SK-N-SH (cell line): Measurements from ENCODE around the gene GMPPB. TPM values are rescaled to one million over a fixed set of nuclear protein-coding genes. Genes with fewer than 3 reads are reported as not detected.

Experiments used
- CTCF ChIA-PET: fragments of 300-600, 350-600 bp; formaldehyde crosslinking; extraction: SDS; loops from one replicate; lab custom pipeline; 2021; lab: Yijun Ruan, JAX
- POLR2A ChIA-PET: fragments of 350-600 bp; sonication (Branson Sonifier 250); formaldehyde crosslinking; extraction: SDS; loops from one replicate; lab custom pipeline; 2020; ENCODE audit warnings: antibody characterized with exemption, inconsistent platforms; lab: Yijun Ruan, JAX
- DNase-seq: peaks from one replicate; pipeline ENCODE4 v3.0.0; 2012
- H2AFZ ChIP-seq: fragments of 200-600 bp; sonication (generic); 2 replicates; pipeline ENCODE4 v1.8.1; 2016; ENCODE audit warnings: antibody characterized with exemption, mild to moderate bottlenecking, low read depth
- H3F3A ChIP-seq: fragments of 200-600 bp; sonication (generic); replicated peaks from 2 replicates; pipeline ENCODE3; 2016; ENCODE audit warnings: antibody characterized with exemption, mild to moderate bottlenecking; ENCODE audit not compliant: insufficient read depth
- H3K27ac ChIP-seq, 2 experiments: fragments of 200-500 bp in 1 of 2; fragments of 200-600 bp in 1 of 2; sonication (Bioruptor generic) in 1 of 2; sonication (generic), shearing (Covaris generic) in 1 of 2; 2 replicates each; pipeline versions ENCODE4 v1.5.1 to v1.6.1; 2014 to 2016; ENCODE audit warnings: low read depth in 2 of 2, inconsistent platforms in 1 of 2, low read length in 1 of 2, mild to moderate bottlenecking in 1 of 2, mixed read lengths in 1 of 2
- H3K27me3 ChIP-seq: fragments of 200-600 bp; sonication (generic), shearing (Covaris generic); 2 replicates; pipeline ENCODE4 v1.6.1; 2016; ENCODE audit warnings: mixed run types; ENCODE audit not compliant: insufficient read depth
- H3K36me3 ChIP-seq, 2 experiments: fragments of 200-500 bp in 1 of 2; fragments of 200-600 bp in 1 of 2; sonication (Bioruptor generic) in 1 of 2; sonication (generic) in 1 of 2; replicated peaks in 1 of 2; 2 replicates each; pipeline versions ENCODE3 to v1.5.1; 2014 to 2016; ENCODE audit warnings: low read length in 1 of 2, mild to moderate bottlenecking in 1 of 2; ENCODE audit not compliant: insufficient read depth in 2 of 2, control insufficient read depth in 1 of 2
- H3K4me1 ChIP-seq, 2 experiments: fragments of 200-500 bp in 1 of 2; fragments of 200-600 bp in 1 of 2; sonication (Bioruptor generic) in 1 of 2; sonication (generic), shearing (Covaris generic) in 1 of 2; 2 replicates each; pipeline versions ENCODE4 v1.5.1 to v1.6.1; 2014 to 2016; ENCODE audit warnings: low read depth in 1 of 2, low read length in 1 of 2, mixed run types in 1 of 2; ENCODE audit not compliant: insufficient read depth in 2 of 2, control insufficient read depth in 1 of 2
- H3K4me2 ChIP-seq: fragments of 200-600 bp; sonication (generic), shearing (Covaris generic); 2 replicates; pipeline ENCODE4 v1.6.1; 2017; ENCODE audit warnings: mixed run types
- H3K4me3 ChIP-seq, 2 experiments: fragments of 200-500 bp in 1 of 2; fragments of 200-600 bp in 1 of 2; sonication (Bioruptor generic) in 1 of 2; sonication (generic), shearing (Covaris generic) in 1 of 2; 2 replicates each; pipeline versions ENCODE4 v1.5.1 to v1.8.1; 2014 to 2016; ENCODE audit warnings: low read depth in 2 of 2, inconsistent platforms in 1 of 2, low read length in 1 of 2, mild to moderate bottlenecking in 1 of 2, mixed read lengths in 1 of 2, moderate library complexity in 1 of 2
- H3K79me2 ChIP-seq: fragments of 200-600 bp; sonication (generic); 2 replicates; pipeline ENCODE4 v1.8.1; 2017; ENCODE audit warnings: mild to moderate bottlenecking; ENCODE audit not compliant: insufficient read depth
- H3K9ac ChIP-seq: fragments of 200-600 bp; sonication (generic); 2 replicates; pipeline ENCODE4 v1.6.1; 2017; ENCODE audit warnings: mixed run types
- H3K9me2 ChIP-seq: fragments of 200-600 bp; sonication (generic); 2 replicates; pipeline ENCODE4 v1.6.1; 2017; ENCODE audit warnings: mixed run types
- H3K9me3 ChIP-seq: fragments of 200-600 bp; sonication (generic); 2 replicates; pipeline ENCODE4 v1.6.1; 2017; ENCODE audit warnings: mixed run types, mild to moderate bottlenecking, moderate library complexity
- H4K20me1 ChIP-seq: fragments of 200-600 bp; sonication (generic); 2 replicates; pipeline ENCODE4 v1.6.1; 2017; ENCODE audit warnings: mild to moderate bottlenecking, mixed run types; ENCODE audit not compliant: insufficient read depth
- ELF1 ChIP-seq: IDR thresholded peaks from 2 replicates; pipeline ENCODE4 v1.4.0; 2012
- FOXJ3 ChIP-seq: sonication (generic); formaldehyde crosslinking; IDR thresholded peaks from 2 replicates; pipeline ENCODE4 v1.5.1; 2020; ENCODE audit warnings: mild to moderate bottlenecking, missing genetic modification reagents
- GABPA ChIP-seq: IDR thresholded peaks from 2 replicates; pipeline ENCODE4 v1.4.0; 2012; ENCODE audit warnings: low read depth, mild to moderate bottlenecking
- JUND ChIP-seq: IDR thresholded peaks from 2 replicates; pipeline ENCODE4 v1.4.0; 2012
- MXI1 ChIP-seq: IDR thresholded peaks from 2 replicates; pipeline ENCODE4 v1.6.1; 2012; ENCODE audit warnings: mild to moderate bottlenecking, low read depth, low read length, improper control_type of control experiment
- NFIC ChIP-seq: IDR thresholded peaks from 2 replicates; pipeline ENCODE4 v1.4.0; 2012; ENCODE audit warnings: borderline replicate concordance
- NRF1 ChIP-seq: IDR thresholded peaks from 2 replicates; pipeline ENCODE4 v1.6.1; 2012; ENCODE audit warnings: low read depth, mild to moderate bottlenecking, low read length
- PBX3 ChIP-seq: IDR thresholded peaks from 2 replicates; pipeline ENCODE4; 2012
- POLR2AphosphoS5 ChIP-seq: IDR thresholded peaks from 2 replicates; pipeline ENCODE4 v1.6.1; 2012; ENCODE audit warnings: low read depth, low read length
- RCOR1 ChIP-seq: fragments of 150-350 bp; IDR thresholded peaks from 2 replicates; pipeline ENCODE4 v1.6.1; 2017; ENCODE audit warnings: antibody characterized with exemption, low read length
- REST ChIP-seq: IDR thresholded peaks from 2 replicates; pipeline ENCODE4 v1.6.1; 2012; ENCODE audit warnings: mild to moderate bottlenecking, low read depth, low read length, moderate library complexity
- RXRA ChIP-seq: IDR thresholded peaks from 2 replicates; pipeline ENCODE4 v1.4.0; 2012; ENCODE audit warnings: low read depth, mild to moderate bottlenecking, borderline replicate concordance
- SIN3A ChIP-seq: IDR thresholded peaks from 2 replicates; pipeline ENCODE4 v1.6.1; 2012; ENCODE audit warnings: low read depth, mild to moderate bottlenecking, low read length, moderate library complexity, borderline replicate concordance
- SMC3 ChIP-seq: IDR thresholded peaks from 2 replicates; pipeline ENCODE4 v1.6.1; 2012; ENCODE audit warnings: low read depth, low read length, improper control_type of control experiment
- TAF1 ChIP-seq: IDR thresholded peaks from 2 replicates; pipeline ENCODE4 v1.6.1; 2012; ENCODE audit warnings: low read depth, mild to moderate bottlenecking, low read length, moderate library complexity, borderline replicate concordance
- USF2 ChIP-seq: fragments of 150-350 bp; IDR thresholded peaks from 2 replicates; pipeline ENCODE4 v1.6.1; 2017; ENCODE audit warnings: antibody characterized with exemption, low read length, low read depth, borderline replicate concordance
- YY1 ChIP-seq: IDR thresholded peaks from 2 replicates; pipeline ENCODE4 v1.4.0; 2012; ENCODE audit warnings: low read depth, mild to moderate bottlenecking
- WGBS: methylation state at CpG from one replicate; pipeline ENCODE4 v1.1.6; 2017; ENCODE audit warnings: low lambda C conversion rate; 5-methylcytosine and 5-hydroxymethylcytosine counted together
- polyA plus RNA-seq, 3 experiments: library from polyadenylated mRNA; depleted of rRNA; stranded (reverse); fragments of >200 nt; gene quantifications; 2 replicates each; pipeline ENCODE4 v1.2.3, GENCODE V29; 2012

The GMPPB gene
- polyA plus RNA-seq, 1 of the 3 experiments (the other 2 are of a cell fraction): 25.1 TPM

GRCh38 chr3:49674497-49674983 is 49.2 kb downstream of the GMPPB start:
- peak; percentile 43 for DNase-seq
- peak overlapping the region; percentile 83 to 90 for H3K4me3 ChIP-seq
- H3K4me1 ChIP-seq: peaks cover 7 to 19% of the 10 kb centered on the region in 2 experiments; a peak in 1 of 4 replicates
- H3K9ac ChIP-seq: peak overlapping the region; percentile 86
- WGBS: 12% methylated on average over 14 of the region's 34 CpGs
- peaks cover 19 to 41% of the 10 kb centered on the region in 2 experiments for H3K36me3 ChIP-seq
- H4K20me1 ChIP-seq: no peaks in the 10 kb centered on the region
- peak overlapping the region; percentile 83 to 90 for H3K27ac ChIP-seq
- TF ChIP-seq NRF1 (0 out of 2 replicates have a peak, but pooled peaks have one; percentile 1), YY1 (no peak), RCOR1 (no peak), JUND (no peak), REST (no peak), MXI1 (peak; percentile 1; the same call in 1 of the 2 replicates), PBX3 (no peak), ELF1 (no peak), RXRA (no peak), FOXJ3 (CRISPR knock-in tag) (0 out of 2 replicates have a peak, but pooled peaks have one; percentile 9)
- H2AFZ ChIP-seq: peak overlapping the region; percentile 81
- no peaks in the 10 kb centered on the region for H3K9me2 ChIP-seq
- H3K79me2 ChIP-seq: peaks cover 24% of the 10 kb centered on the region
- peaks cover 5% of the 10 kb centered on the region for H3F3A ChIP-seq
- no peaks in the 10 kb centered on the region for H3K9me3 ChIP-seq
- H3K4me2 ChIP-seq: peak overlapping the region; percentile 96
- CTCF ChIA-PET: interaction anchor here (6.6 kb wide), 1 partner anchor 135 kb away, joined by 53 read pairs; no protein-coding TSS in a partner anchor
- POLR2A ChIA-PET: interaction anchor here (2.0 kb wide), 1 partner anchor 135 kb away, joined by 17 read pairs; no protein-coding TSS in a partner anchor
- H3K27me3 ChIP-seq: no peaks in the 10 kb centered on the region

GRCh38 chr3:49673715-49674496 is 49.8 kb downstream of the GMPPB start, which contains the start of gene APEH:
Gene APEH, plus strand, starts transcription at chr3:49674351. Its CDS starts 51 bp downstream, at chr3:49674402.
- ChIA-PET CTCF (interaction anchor here (0.7 to 6.6 kb wide), 4 partner anchors 119 to 147 kb away, joined by 3 to 299 read pairs (median 28); partner anchors contain the start of gene BSN), POLR2A (interaction anchor here (1.0 to 2.0 kb wide), 3 partner anchors 120 to 204 kb away, joined by 3 to 17 read pairs (median 5); partner anchors contain the start of gene DAG1)
- under 1% methylated on average over 41 of the region's 71 CpGs for WGBS

More at GRCh38 chr3:49673715-49674496, 49.8 kb downstream of the GMPPB start, which contains the start of gene APEH:
- Histone ChIP-seq H2AFZ (peak within 1 kb of the TSS; percentile 81), H3K79me2 (peaks cover 24% of the 10 kb centered on the region), H3K4me1 (peaks cover 7 to 19% of the 10 kb centered on the region in 2 experiments; a peak in 1 of 4 replicates), H3K9me2 (no peaks in the 10 kb centered on the region), H3K27ac (peak within 1 kb of the TSS; percentile 83 to 90), H3K27me3 (no peaks in the 10 kb centered on the region), H3K4me3 (peak within 1 kb of the TSS; percentile 83 to 90), H3K9ac (peak within 1 kb of the TSS; percentile 86), H3K4me2 (peak within 1 kb of the TSS; percentile 96), H3K36me3 (peaks cover 13 to 35% of the 10 kb centered on the region in 2 experiments), H4K20me1 (no peaks in the 10 kb centered on the region), H3K9me3 (no peaks in the 10 kb centered on the region), H3F3A (peaks cover 5% of the 10 kb centered on the region)
- peak; percentile 99 for DNase-seq
- TF ChIP-seq ELF1 (peak; percentile 69), POLR2AphosphoS5 (peak; percentile 61), SIN3A (peak; percentile 24; the same call in 1 of the 2 replicates), USF2 (no peak), PBX3 (peak; percentile 30; the same call in 1 of the 2 replicates), TAF1 (peak; percentile 9; the same call in 1 of the 2 replicates), RXRA (no peak), SMC3 (peak; percentile 5; the same call in 1 of the 2 replicates), MXI1 (peak; percentile 41; the same call in 1 of the 2 replicates), NFIC (no peak), GABPA (peak; percentile 75), YY1 (no peak)
